Pancreas (tissue), 10 donors: Measurements from ENCODE around the gene ZNF613. TPM values are rescaled to one million over a fixed set of nuclear protein-coding genes. Genes with fewer than 3 reads are reported as not detected.
"Not testable (repeated sequence)": the region's sequence is repeated elsewhere in the genome, so short reads cannot be mapped to it uniquely, and the experiment has no call there.

Source experiments
- ATAC-seq, 4 donors: fragments of 200-7000 bp; cut with Tn5 transposase; one replicate each; pipeline versions ENCODE4 v1.8.0 to v1.9.1; 2020; ENCODE audit warnings: mild to moderate bottlenecking in 4 of 4, moderate library complexity in 4 of 4
- DNase-seq, 6 donors: peaks; one replicate each; pipeline ENCODE4 v3.0.0-alpha.2; 2020
- FAIRE-seq: peaks from 2 replicates; lab custom pipeline; 2012; peaks lifted over from hg19 to GRCh38; lab: Jason Lieb, UNC
- H3K27ac ChIP-seq, 4 donors: fragments of 200-600 bp; sonication (generic); 1 replicate in 3 of 4; 2 replicates in 1 of 4; pipeline versions ENCODE4 v1.5.0 to v1.8.0; 2020
- H3K27me3 ChIP-seq, 4 donors: fragments of 200-600 bp; one replicate each; pipeline ENCODE4 v1.8.0; 2021
- H3K36me3 ChIP-seq, 3 donors: fragments of 200-600 bp; sonication (generic) in 1 of 3; one replicate each; pipeline versions ENCODE4 v1.5.0 to v1.8.0; 2020 to 2021
- H3K4me1 ChIP-seq, 3 donors: fragments of 200-600 bp; one replicate each; pipeline ENCODE4 v1.8.0; 2021
- H3K4me3 ChIP-seq, 4 donors: fragments of 200-600 bp; sonication (generic) in 2 of 4; one replicate each; pipeline versions ENCODE4 v1.5.0 to v1.8.0; 2020 to 2021
- H3K9me3 ChIP-seq, 4 donors: fragments of 200-600 bp; one replicate each; pipeline ENCODE4 v1.8.0; 2021
- WGBS, 2 donors: extraction: QIAGEN DNeasy Blood & Tissue Kit; methylation state at CpG; one replicate each; pipeline ENCODE4 v1.1.7; 2013; 5-methylcytosine and 5-hydroxymethylcytosine counted together
- intact Hi-C, 3 donors: fragments of 100-400 bp; cut with DNase I; formaldehyde crosslinking; loops; one replicate each; pipeline versions ENCODE4 v1.11.1 to v1.14.2; 2022
- polyA plus RNA-seq, 2 donors: library from polyadenylated mRNA; stranded (reverse); fragments of 200-250 nt; gene quantifications; one replicate each; pipeline ENCODE4 v1.2.3, GENCODE V29; 2013
- total RNA-seq, 6 donors: library from RNA; stranded (reverse); fragmentation: NEBNext Ultra II Directional in 4 of 6; extraction: Animal tissue kit (Norgen Biotek cat#: 25700) in 4 of 6; gene quantifications; one replicate each; pipeline versions ENCODE4 v1.2.1 to v1.2.4, GENCODE V29; 2021 to 2023
- TF ChIP-seq, protein P1 (sequence below), 4 donors: fragments of 200-600 bp; sonication (generic) in 3 of 4; IDR thresholded peaks; one replicate each; pipeline versions ENCODE4 v1.5.0 to v1.8.0; 2021; ENCODE audit warnings: antibody characterized with exemption in 4 of 4
- donor health status: healthy with polysubstance abuse.
- donor health status: DM: no; HTN: no; CAD: no; lungs with moderate emphysema.
- donor health status: DM: no; HTN: no; CAD: no.
- donor health status: control.
- donor health status: control.
- donor health status: Bipolar disorder and iron deficiency.
- donor health status: DM: yes; HTN: yes; CAD: no.
- donor health status: DM: no; HTN: no; CAD: no.
- donor health status: DM: no; HTN: no; CAD: no.
- donor health status: DM: yes; HTN: yes; CAD: no.

Gene ZNF613
- total and polyA plus RNA-seq, 8 donors = 0.83 to 3.4 (median 1.8) TPM

- Histone ChIP-seq H3K4me3 (no peak overlapping the region), H3K9me3 (peaks cover 0 to 12% (median 0%) of the 10 kb centered on the region in 4 donors), H3K27me3 (no peaks in the 10 kb centered on the region), H3K27ac (no peak overlapping the region), H3K36me3 (peaks cover 7 to 27% (median 13%) of the 10 kb centered on the region in 3 donors), H3K4me1 (no peaks in the 10 kb centered on the region)
- no peak for ATAC-seq
- DNase-seq = no peak
- 92% methylated on average over 3 of the region's 3 CpGs for WGBS, 2 donors
- TF ChIP-seq, protein P1, sequence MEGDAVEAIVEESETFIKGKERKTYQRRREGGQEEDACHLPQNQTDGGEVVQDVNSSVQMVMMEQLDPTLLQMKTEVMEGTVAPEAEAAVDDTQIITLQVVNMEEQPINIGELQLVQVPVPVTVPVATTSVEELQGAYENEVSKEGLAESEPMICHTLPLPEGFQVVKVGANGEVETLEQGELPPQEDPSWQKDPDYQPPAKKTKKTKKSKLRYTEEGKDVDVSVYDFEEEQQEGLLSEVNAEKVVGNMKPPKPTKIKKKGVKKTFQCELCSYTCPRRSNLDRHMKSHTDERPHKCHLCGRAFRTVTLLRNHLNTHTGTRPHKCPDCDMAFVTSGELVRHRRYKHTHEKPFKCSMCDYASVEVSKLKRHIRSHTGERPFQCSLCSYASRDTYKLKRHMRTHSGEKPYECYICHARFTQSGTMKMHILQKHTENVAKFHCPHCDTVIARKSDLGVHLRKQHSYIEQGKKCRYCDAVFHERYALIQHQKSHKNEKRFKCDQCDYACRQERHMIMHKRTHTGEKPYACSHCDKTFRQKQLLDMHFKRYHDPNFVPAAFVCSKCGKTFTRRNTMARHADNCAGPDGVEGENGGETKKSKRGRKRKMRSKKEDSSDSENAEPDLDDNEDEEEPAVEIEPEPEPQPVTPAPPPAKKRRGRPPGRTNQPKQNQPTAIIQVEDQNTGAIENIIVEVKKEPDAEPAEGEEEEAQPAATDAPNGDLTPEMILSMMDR (IDR thresholded peaks at IDR 0.05) = no peak
- FAIRE-seq = no peak
- intact Hi-C loops = no loop called here
Observed at GRCh38 chr19:51976852-51977251, 49.6 kb downstream of the ZNF613 start.

- no peak for DNase-seq
- WGBS, 2 donors = 89 to 92% methylated on average over 7 of the region's 7 CpGs
- TF ChIP-seq, protein P1 (IDR thresholded peaks at IDR 0.05) = no peak
- no peak for ATAC-seq
- H3K4me1 ChIP-seq = no peaks in the 10 kb centered on the region
- FAIRE-seq = no peak
- H3K27ac ChIP-seq = no peak overlapping the region
- H3K27me3 ChIP-seq = no peaks in the 10 kb centered on the region
- peaks cover 7 to 22% (median 13%) of the 10 kb centered on the region in 3 donors for H3K36me3 ChIP-seq
- no peak overlapping the region for H3K4me3 ChIP-seq
- intact Hi-C loops = no loop called here
- peaks cover 0 to 8% (median 2%) of the 10 kb centered on the region in 4 donors for H3K9me3 ChIP-seq
Observed at GRCh38 chr19:51977346-51977745, 50.1 kb downstream of the ZNF613 start.

DNA sequence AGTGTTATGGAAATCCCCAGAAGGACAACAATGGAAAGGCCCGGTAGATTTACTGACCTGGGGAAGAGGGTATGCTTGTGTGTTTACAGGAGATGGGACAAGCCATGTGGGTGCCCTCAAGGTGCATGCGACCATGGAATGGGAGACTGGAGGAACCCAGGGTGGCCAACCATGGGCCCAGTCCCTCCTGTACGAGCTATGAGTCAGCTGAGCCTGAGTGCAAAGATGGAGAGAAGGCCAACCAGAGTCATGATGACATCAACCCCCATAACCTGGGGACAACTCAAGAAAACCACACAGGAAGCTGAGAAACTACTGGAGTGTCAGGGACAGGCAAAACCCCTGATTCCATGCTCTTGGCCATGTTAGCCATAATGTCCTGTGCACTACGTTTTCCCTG is 51.6 kb downstream of the ZNF613 start:
- no peak overlapping the region for H3K27ac ChIP-seq
- FAIRE-seq = no peak
- no peaks in the 10 kb centered on the region for H3K27me3 ChIP-seq
- no peak for ATAC-seq
- TF ChIP-seq, protein P1 (IDR thresholded peaks at IDR 0.05) = no peak
- intact Hi-C loops = no loop called here
- no peak for DNase-seq
- H3K9me3 ChIP-seq = peaks cover 0 to 5% (median 2%) of the 10 kb centered on the region in 4 donors
- H3K4me1 ChIP-seq = no peaks in the 10 kb centered on the region
- H3K36me3 ChIP-seq = peaks cover 0 to 7% (median under 1%) of the 10 kb centered on the region in 3 donors
- no peak overlapping the region for H3K4me3 ChIP-seq
- 98% methylated on average over 4 of the region's 4 CpGs for WGBS, 2 donors

DNA sequence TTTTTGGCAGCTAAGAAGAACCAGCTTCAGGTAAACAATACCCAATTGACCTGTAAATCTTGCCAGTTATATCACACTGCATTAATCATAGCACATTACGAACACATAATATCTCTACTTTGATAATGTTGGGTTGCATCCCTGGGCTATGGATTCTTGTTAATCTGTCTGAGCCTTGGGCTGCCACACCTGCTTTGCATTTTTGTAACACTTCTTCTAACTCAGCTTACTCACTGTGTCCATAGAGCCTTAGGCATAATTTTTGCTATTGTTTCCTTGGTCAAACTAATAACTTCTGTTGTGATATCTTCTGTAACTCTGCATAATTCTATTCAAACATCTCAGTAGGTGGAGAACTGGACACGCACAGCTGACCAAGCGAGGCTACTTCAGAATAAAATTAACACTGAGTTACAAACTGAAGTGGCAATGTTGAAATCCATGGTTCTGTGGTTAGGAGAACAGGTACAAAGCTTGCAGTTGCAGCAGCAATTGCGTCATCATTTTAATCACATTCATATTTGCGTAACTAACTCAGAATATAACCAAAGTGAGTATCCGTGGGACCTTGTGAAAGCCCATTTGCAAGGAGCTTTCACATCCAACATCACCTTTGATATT is 53.0 kb downstream of the ZNF613 start:
- ATAC-seq = no peak
- no peak for DNase-seq
- peaks cover under 1 to 3% (median 2%) of the 10 kb centered on the region in 3 donors for H3K4me1 ChIP-seq
- intact Hi-C loops = no loop called here
- FAIRE-seq = no peak
- H3K4me3 ChIP-seq = no peak overlapping the region
- no peaks in the 10 kb centered on the region for H3K27me3 ChIP-seq
- TF ChIP-seq, protein P1 (IDR thresholded peaks at IDR 0.05) = no peak
- peaks cover 0 to 5% (median 0%) of the 10 kb centered on the region in 4 donors for H3K9me3 ChIP-seq
- H3K36me3 ChIP-seq = peaks cover 0 to 3% (median 0%) of the 10 kb centered on the region in 3 donors
- no peak overlapping the region for H3K27ac ChIP-seq
- 96 to 97% methylated on average over 6 of the region's 6 CpGs for WGBS, 2 donors

DNA sequence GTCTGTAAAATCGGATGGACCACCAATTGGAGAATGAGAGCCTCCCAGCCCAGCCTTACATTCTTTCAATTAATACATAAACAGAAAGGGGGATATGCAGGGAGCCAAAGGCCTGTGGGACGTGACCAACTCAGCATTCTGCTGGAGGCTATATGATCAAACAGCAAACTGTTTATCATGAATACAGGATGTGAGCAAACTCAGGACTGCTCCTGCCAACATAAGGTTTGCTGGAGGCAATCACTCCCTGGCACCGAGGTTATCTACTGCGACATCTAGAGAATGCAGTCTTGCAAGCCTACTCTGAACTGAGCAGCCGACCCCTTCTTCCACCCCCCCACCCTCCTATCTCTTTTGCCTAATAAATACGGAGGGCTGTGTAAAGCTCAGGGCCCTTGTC is 53.7 kb downstream of the ZNF613 start:
- DNase-seq, ATAC-seq: not testable (repeated sequence)
- WGBS, 2 donors = 89 to 96% methylated on average over 6 of the region's 6 CpGs

More for the DNA sequence above, 53.7 kb downstream of the ZNF613 start:
- H3K36me3 ChIP-seq, H3K27me3 ChIP-seq, H3K9me3 ChIP-seq, FAIRE-seq, H3K27ac ChIP-seq, intact Hi-C loops, H3K4me1 ChIP-seq, H3K4me3 ChIP-seq: not testable (repeated sequence)
